ENCODE results near the gene KCP. TPM values are rescaled to one million over a fixed set of nuclear protein-coding genes. Genes with fewer than 3 reads are reported as not detected.

Gene KCP
- total and polyA plus RNA-seq, 10 of the 15 experiments (the other 5 are each of a cell fraction or from before 2014, with no cell fraction given): 0.05 to 7.8 (median 2.5) TPM

DNA sequence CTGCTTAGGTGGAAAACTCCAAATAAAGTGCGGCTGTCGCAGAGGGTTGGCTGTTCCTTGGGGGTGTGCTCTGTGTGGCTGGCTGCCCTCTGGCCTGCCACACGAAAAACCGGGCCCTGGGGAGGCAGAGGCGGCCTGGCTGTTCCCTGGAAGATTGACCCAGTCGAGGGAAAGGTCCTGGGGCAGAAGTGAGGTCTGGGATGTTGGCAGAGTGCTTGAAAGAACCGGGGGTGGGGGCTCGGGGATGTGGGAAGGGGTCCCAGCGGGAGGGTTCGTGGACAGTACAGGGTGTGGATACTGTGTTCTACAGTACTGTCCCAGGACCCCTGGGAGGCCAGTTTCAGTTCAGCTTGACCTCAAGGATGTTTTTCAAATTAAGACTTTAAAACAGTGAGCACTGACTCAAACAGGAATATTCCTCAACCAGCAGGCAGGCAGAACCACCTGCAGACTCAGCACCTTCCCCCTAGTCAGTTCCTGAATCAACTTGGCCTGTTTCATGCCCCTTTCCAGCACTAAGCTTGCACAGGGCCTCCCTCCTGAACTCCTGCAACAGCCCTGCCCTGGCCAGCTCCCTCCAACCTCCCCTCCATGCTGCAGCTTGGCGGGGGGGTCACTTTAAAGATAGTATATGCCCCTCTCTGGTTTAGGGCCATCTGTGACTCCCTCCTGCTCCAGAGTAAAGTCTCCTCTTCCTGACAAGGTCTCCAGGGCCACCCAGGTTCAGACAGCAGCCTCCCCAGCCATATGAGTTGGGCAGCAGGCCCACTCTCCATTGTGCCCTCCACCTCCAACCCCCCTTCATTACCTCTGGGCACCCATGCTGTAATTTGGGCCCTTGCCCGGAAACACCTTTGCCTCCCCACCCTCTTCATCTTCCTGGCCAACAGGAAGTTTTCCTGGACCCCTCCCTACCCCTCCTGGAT lies 51.0 kb downstream of the KCP start:
- FAIRE-seq: no peak
- no peaks in the 10 kb centered on the region for H3K27me3 ChIP-seq (replicated peaks in 1 of 2; ENCODE audit: control insufficient read depth in 2 of 2, insufficient read depth in 2 of 2, low read length in 1 of 2)
- SMC1A ChIA-PET (ENCODE audit: uncharacterized antibody, unreplicated experiment): interaction anchor here (1.0 kb wide), 1 partner anchor 121 kb away, joined by 3 read pairs; no protein-coding TSS in a partner anchor
- WGBS (ENCODE audit: insufficient coverage, insufficient replicate concordance, low lambda C conversion rate, missing lambda C conversion rate): 26% methylated on average over 12 of the region's 12 CpGs
- no peaks in the 10 kb centered on the region for H3K9me3 ChIP-seq (replicated peaks; ENCODE audit: control insufficient read depth, insufficient read depth, low read length)
- H2AFZ ChIP-seq (ENCODE audit: control insufficient read depth, low read depth, low read length): no peak overlapping the region; the same call in 1 of the 2 replicates
- in situ Hi-C loops (cut with MboI): no loop called here
- H3K4me1 ChIP-seq (ENCODE audit: control insufficient read depth, insufficient read depth, low read length): peaks cover 7% of the 10 kb centered on the region; the same call in 1 of the 2 replicates
- TF ChIP-seq CUX1 (IDR thresholded peaks at IDR 0.05; ENCODE audit: insufficient replicate concordance, low read depth, low read length) (no peak), CREB1 (IDR thresholded peaks at IDR 0.05; ENCODE audit: low read depth) (no peak), CBX5 (IDR thresholded peaks at IDR 0.05; ENCODE audit: low read depth) (no peak), SPI1 (IDR thresholded peaks at IDR 0.05; ENCODE audit: borderline replicate concordance, insufficient read depth, low read depth, low read length) (no peak), CBX3 (IDR thresholded peaks at IDR 0.05; ENCODE audit: borderline replicate concordance, low read depth) (no peak), TCF3 (IDR thresholded peaks at IDR 0.05; ENCODE audit: borderline replicate concordance, insufficient read depth, low read depth, low read length) (no peak), CHD1 (IDR thresholded peaks at IDR 0.05; ENCODE audit: low read depth, low read length) (no peak), MXI1 (IDR thresholded peaks at IDR 0.05; ENCODE audit: low read depth, low read length) (no peak), CHD4 (IDR thresholded peaks at IDR 0.05) (no peak), SMC3 (IDR thresholded peaks at IDR 0.05; ENCODE audit: borderline replicate concordance, low read length) (no peak), IKZF1 (conservative IDR thresholded peaks at IDR 0.05) (no peak), STAT3 (IDR thresholded peaks at IDR 0.05; ENCODE audit: low read depth, low read length) (no peak), HDGF (IDR thresholded peaks at IDR 0.05) (no peak)
- H3K4me3 ChIP-seq: no peak overlapping the region
- POLR2A ChIA-PET: interaction anchor here (1.1 kb wide), 1 partner anchor 24 kb away, joined by 4 read pairs; no protein-coding TSS in a partner anchor
- peaks cover 16% of the 10 kb centered on the region for H3K79me2 ChIP-seq (ENCODE audit: control insufficient read depth, insufficient read depth, low read length)
- BruUV-seq (replicated peaks): no TSS peak
- no peaks in the 10 kb centered on the region for H3K36me3 ChIP-seq (ENCODE audit: control insufficient read depth in 2 of 2, insufficient read depth in 2 of 2, low read length in 1 of 2)
- H3K27ac ChIP-seq (ENCODE audit: control insufficient read depth, insufficient read depth): no peak overlapping the region
- H4K20me1 ChIP-seq (ENCODE audit: control insufficient read depth, insufficient read depth): no peaks in the 10 kb centered on the region
- DNase-seq (ENCODE audit: low read depth, low spot score): no peak
- no peak for ATAC-seq
- CTCF ChIA-PET: interaction anchor here (0.7 to 5.5 kb wide), 3 partner anchors 24 to 574 kb away, joined by 3 to 72 read pairs (median 4); no protein-coding TSS in a partner anchor
- RAD21 ChIA-PET (ENCODE audit: unreplicated experiment): interaction anchor here (0.7 to 1.1 kb wide), 3 partner anchors 24 to 333 kb away, joined by 3 to 4 read pairs (median 3); no protein-coding TSS in a partner anchor
- no peak overlapping the region for H3K4me2 ChIP-seq (ENCODE audit: control insufficient read depth, insufficient read depth)
- H3K9ac ChIP-seq (ENCODE audit: control insufficient read depth, insufficient read depth, low read length): no peak overlapping the region
- intact Hi-C loops (cut with micrococcal nuclease; ENCODE audit: unreplicated experiment): loop anchor here (5.0 kb wide), 1 partner anchor 122 kb away; the partner anchor contains the start of gene CALU

Data from GM12878 (cell line).